SKM-1 (cell line): ENCODE results near the gene UBL7.

ENCODE experiments used
- DNase-seq: peaks from one replicate; lab custom pipeline; 2025; ENCODE audit not compliant: unreplicated experiment; lab: John Stamatoyannopoulos, UW

Gene UBL7

GRCh38 chr15:74409225-74409624 lies 51.7 kb downstream of the UBL7 start:
- DNase-seq = no peak

- DNase-seq = no peak
Observed at GRCh38 chr15:74408815-74409214, 52.1 kb downstream of the UBL7 start.

GRCh38 chr15:74408385-74408784 lies 52.6 kb downstream of the UBL7 start:
- DNase-seq = no peak

- DNase-seq = no peak
Observed at GRCh38 chr15:74406992-74407705, 53.8 kb downstream of the UBL7 start.

- DNase-seq = no peak
Observed at GRCh38 chr15:74406517-74406916, 54.4 kb downstream of the UBL7 start.

- no peak for DNase-seq
Observed at GRCh38 chr15:74405823-74406222, 55.1 kb downstream of the UBL7 start.

GRCh38 chr15:74403991-74404563 lies 56.9 kb downstream of the UBL7 start:
- DNase-seq = peak; percentile 64

GRCh38 chr15:74403588-74403919 lies 57.4 kb downstream of the UBL7 start:
- no peak for DNase-seq

GRCh38 chr15:74402873-74403587 lies 57.9 kb downstream of the UBL7 start:
- peak; percentile 73 for DNase-seq

- DNase-seq = no peak
Observed at GRCh38 chr15:74402337-74402841, 58.6 kb downstream of the UBL7 start.

GRCh38 chr15:74400915-74401757 lies 59.8 kb downstream of the UBL7 start:
- no peak for DNase-seq

GRCh38 chr15:74400313-74400860 lies 60.6 kb downstream of the UBL7 start:
- DNase-seq = no peak

GRCh38 chr15:74399511-74400312 lies 61.2 kb downstream of the UBL7 start:
- no peak for DNase-seq

GRCh38 chr15:74399100-74399499 lies 61.9 kb downstream of the UBL7 start:
- DNase-seq = no peak

- DNase-seq = no peak
Observed at GRCh38 chr15:74398183-74398582, 62.8 kb downstream of the UBL7 start.

GRCh38 chr15:74397239-74398068 lies 63.5 kb downstream of the UBL7 start:
- DNase-seq = no peak

- no peak for DNase-seq
Observed at GRCh38 chr15:74396445-74397238, 64.3 kb downstream of the UBL7 start.

- DNase-seq = no peak
Observed at GRCh38 chr15:74396146-74396438, 64.9 kb downstream of the UBL7 start.
